T follicular helper cell (primary cell): ENCODE measurements around the gene UST.
"Not testable (repeated sequence)": the region's sequence is repeated elsewhere in the genome, so short reads cannot be mapped to it uniquely, and the experiment has no call there.

Experiments
- DNase-seq: peaks from one replicate; pipeline ENCODE4 v3.0.0-alpha.2; 2020; ENCODE audit warnings: low read depth

UST gene

GRCh38 chr6:148947621-148948444 is 201.0 kb downstream of the UST start:
- peak; percentile 73 for DNase-seq

DNA sequence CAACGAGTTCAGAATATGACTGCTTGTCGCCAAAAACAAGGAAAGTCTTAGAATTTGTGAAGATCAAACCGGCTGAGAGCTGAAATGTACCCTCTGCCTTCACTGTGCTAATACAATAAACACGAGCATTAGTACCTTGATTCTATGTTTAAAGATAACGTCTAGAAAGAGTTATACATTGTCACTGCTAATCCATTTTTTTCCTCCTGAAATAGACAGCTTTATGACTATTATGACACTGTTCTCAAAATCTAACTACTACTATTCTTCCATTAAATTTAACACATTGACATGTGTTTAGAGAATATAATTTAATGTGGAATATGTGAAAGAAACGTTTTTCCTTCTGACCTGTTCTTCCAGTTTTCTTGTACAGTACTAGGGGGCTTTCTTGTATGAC is 204.8 kb downstream of the UST start:
- no peak for DNase-seq

GRCh38 chr6:148952147-148953035 is 205.6 kb downstream of the UST start:
- DNase-seq: no peak

- DNase-seq: no peak
These were observed 207.6 kb downstream of the UST start for GRCh38 chr6:148954461-148954860.

- DNase-seq: no peak
These were observed 208.1 kb downstream of the UST start for GRCh38 chr6:148954934-148955333.

- DNase-seq: no peak
These were observed 208.6 kb downstream of the UST start for GRCh38 chr6:148955441-148955840.

GRCh38 chr6:148956163-148956562 is 209.3 kb downstream of the UST start:
- DNase-seq: not testable (repeated sequence)

DNA sequence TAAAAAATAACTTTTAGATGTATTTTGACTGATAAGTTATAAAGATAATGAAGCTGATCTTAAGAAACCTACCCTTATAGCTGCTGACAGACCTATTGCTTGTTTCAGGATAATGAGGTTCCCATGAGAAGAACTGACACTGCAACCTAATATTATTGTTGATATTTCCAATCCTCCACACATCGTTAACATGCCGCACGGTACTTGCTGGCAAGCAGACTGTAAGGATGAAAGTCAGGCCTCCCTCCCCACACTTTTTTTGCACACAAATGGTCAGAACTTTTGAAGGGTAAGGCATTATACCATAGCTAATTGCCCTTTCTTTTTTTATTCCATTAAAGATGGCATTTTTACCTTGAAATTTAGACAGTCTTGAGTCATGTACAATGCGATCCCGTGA is 210.9 kb downstream of the UST start:
- DNase-seq: no peak

GRCh38 chr6:148959008-148959407 is 212.2 kb downstream of the UST start:
- no peak for DNase-seq

DNA sequence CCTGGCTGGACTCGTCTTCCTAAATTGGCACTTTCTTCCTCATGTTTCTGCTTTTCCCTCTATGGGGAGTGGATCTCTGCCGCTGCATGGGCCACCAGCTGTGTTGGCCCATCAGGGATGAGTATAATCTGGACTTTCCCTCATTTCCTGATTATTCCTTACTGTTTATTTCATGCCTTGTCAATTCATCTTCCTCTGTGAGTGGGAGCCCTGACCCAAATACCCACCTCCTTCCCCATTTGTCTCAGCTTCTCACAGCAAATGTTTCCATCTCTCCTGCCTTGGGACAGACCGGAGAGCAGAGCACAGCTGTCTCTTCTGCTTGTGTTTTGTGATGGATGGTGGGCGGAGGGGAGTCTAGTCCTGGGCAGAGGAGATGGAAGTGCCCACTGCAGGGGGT is 212.7 kb downstream of the UST start:
- no peak for DNase-seq

- DNase-seq: no peak
These were observed 216.2 kb downstream of the UST start for GRCh38 chr6:148962854-148963515.

- DNase-seq: no peak
These were observed 216.9 kb downstream of the UST start for GRCh38 chr6:148963738-148964137.

DNA sequence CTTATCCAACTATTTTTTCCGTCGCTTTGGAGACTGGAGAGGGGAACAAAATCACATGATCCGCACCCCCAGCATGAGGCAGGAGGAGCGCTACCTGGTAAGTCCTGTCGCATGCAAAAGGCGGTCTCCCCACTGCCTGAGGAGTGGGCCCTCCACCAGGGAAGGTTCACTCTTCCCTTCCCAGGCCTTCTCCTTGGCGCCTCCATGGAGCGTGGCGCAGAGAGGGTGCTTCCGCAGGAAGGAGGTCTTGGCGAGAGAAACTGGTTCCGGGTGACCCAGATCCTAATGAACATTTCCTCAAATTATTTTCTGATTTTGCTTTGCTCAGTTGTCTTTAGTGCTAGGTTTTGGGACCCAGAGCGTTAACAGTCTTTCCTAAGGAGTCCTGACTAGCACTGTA is 217.6 kb downstream of the UST start:
- DNase-seq: no peak

DNA sequence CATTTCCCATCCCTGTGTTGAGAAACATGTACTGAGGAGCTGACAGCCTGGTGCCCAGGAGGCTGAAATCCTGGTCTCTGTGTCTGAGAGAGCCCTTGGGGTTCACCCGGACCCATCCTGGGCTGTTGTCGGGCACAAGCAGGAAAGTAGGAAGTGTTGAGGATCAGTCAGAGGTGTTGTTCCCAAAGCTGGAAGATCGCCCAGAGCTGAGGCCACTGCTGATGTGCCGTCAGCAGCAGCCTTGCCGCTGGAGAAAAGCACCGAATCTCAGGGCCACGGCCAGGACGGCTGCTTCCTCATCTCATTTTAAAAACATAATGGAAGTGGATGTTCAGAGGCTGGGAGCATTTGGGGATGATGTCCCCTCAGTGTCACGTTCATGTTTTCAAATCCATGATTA is 218.5 kb downstream of the UST start:
- DNase-seq: no peak

DNA sequence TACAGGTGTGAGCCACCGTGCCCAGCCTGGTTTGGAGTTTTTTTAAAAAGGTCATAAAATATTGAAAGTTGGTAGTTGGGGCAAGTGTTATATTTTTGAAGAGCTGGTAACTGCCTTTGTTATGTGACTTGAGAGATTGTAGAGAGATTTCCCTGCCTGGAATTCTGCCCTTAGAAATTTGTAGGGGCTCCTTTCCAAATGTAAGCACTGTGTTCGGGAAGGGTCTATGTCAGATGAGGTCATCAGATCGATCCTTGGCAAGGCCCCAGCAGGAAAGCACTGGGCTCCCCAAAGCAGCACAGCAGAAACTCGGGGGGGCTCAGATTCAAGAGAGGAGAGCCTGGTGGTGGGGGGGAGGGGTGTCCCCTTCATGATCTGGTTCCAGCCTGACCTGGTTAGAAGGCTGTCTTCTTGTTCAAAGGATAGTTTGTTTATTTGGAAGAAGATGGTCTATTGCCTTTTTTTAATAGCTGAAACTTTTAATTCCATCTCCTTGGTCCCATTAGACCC is 220.2 kb downstream of the UST start:
- DNase-seq: no peak

- DNase-seq: no peak
These were observed 220.7 kb downstream of the UST start for GRCh38 chr6:148967541-148967956.

DNA sequence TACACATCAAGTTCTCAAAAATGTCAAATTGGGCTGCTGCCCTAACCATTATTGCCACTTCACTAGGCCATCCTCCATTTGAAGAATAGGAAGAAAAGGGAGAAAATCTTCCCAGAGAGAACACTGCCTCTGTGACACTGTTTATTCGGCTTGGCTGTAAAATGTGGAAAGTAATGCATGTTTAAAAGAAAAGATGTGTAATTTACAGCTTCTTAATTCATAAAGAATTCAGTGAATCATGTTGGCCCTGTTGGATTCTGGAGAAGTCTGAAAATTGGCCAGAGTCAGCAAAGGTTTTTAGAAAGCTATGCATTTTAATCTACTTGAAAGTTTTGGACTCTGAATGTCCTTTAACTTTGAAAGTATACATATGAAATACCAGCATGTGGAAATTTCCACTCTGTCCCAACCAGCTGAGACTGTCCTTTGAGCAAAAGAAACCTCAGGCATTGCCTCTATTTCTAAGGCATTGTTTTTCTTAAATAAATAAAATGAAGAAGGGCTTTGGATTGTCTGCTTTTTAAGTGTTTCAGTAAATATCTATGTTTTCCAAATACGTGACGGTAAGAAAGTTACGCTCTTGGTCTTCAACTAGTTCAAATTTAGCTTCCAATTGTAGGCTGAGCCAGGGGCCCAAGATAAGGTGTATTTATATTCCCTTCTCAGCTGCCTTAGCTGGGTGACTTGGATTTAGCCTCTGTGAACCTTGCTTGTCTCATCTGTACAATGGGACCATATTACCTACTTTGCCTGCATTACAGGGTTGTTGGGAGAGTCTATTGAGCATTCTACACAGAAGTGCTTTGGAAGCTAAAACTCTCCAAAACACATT is 222.2 kb downstream of the UST start:
- no peak for DNase-seq

- no peak for DNase-seq
These were observed 222.8 kb downstream of the UST start for GRCh38 chr6:148969603-148970061.

DNA sequence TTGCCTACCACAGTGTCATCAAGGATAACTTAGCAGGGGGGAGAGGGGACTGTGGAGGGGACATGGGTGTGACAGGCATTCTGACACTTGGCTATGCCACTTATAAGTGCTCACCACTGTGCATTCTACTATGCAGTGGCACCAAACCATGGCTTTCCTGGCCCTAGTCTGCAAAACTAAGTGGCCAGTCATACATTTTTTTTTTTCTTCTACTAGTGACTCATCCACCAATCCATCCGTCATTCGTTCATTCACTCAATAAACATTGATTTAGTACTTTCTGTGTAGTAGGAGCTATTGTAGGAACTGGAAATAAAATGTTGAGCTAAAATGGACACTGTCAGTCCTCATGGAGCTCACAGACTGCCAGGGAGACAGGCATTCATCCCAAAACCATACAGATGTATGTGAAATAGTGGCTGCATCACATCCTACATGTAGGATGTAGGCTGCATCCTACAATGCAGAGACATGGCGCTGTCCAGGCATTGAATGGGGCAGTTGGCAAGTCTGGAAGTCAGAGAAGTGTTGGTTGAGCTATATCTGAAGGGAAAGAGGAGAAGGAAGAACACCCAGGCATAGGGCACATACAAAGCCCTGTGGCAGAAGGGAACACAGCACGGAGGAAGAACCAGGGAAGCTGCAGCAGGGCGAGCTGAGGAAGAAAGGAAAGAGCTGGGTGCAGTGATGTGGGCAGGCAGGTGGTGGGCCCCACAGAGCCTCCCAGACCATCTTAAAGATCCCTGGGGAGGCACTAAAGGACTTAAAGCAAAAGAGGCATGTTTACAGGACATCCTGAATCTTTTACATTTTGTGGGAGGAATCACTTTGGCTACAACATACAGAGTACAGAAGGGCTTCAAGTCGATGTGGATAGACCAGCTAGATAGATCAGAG is 224.4 kb downstream of the UST start:
- DNase-seq: no peak

DNA sequence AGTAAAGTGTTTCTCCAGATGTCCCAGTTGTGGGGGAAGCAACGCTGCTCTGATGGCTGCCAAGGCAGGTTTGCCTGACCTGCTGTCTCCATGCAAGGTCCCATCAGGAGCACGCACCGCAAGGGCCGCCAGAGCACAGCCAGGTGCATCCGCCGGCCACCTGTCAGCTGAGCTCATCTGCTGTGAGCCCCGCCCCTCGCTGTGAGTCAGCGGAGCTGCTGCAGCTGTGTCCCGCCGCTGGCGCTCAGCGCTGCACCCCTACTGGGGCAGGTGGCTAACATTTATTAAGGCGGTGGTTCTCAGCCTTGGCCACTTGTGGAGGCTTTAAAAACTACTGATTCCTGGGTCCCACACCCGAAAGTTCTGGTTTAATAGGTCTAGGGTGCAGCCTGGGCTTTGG is 225.7 kb downstream of the UST start:
- peak; percentile 25 for DNase-seq
